ENCODE data around the gene MED12. TPM values are rescaled to one million over a fixed set of nuclear protein-coding genes. Genes with fewer than 3 reads are reported as not detected.

The MED12 gene
- polyA plus RNA-seq, 1 donor: 34.4 TPM

GRCh38 chrX:71184803-71185495 is 66.6 kb downstream of the MED12 start:
- Histone ChIP-seq H3K36me3 (ENCODE audit: control insufficient read depth, insufficient read depth, low read length) (no peaks in the 10 kb centered on the region), H3K9me3 (ENCODE audit: control insufficient read depth, low read depth, low read length) (no peaks in the 10 kb centered on the region), H3K27ac (ENCODE audit: low read length) (no peak overlapping the region), H3K27me3 (ENCODE audit: control insufficient read depth, insufficient read depth, low read length) (no peaks in the 10 kb centered on the region), H3K4me1 (ENCODE audit: control insufficient read depth, insufficient read depth, low read length) (peaks cover 23% of the 10 kb centered on the region), H3K4me3 (ENCODE audit: low read length) (no peak overlapping the region)
- no peak for DNase-seq
- WGBS (ENCODE audit: insufficient coverage, low lambda C conversion rate): no CpG with 5 or more reads among the region's 4 CpGs

GRCh38 chrX:71191248-71191647 is 72.9 kb downstream of the MED12 start:
- no peak overlapping the region for H3K27ac ChIP-seq (ENCODE audit: low read length)
- H3K27me3 ChIP-seq (ENCODE audit: control insufficient read depth, insufficient read depth, low read length): no peaks in the 10 kb centered on the region
- no peak for DNase-seq
- H3K4me1 ChIP-seq (ENCODE audit: control insufficient read depth, insufficient read depth, low read length): no peaks in the 10 kb centered on the region
- H3K4me3 ChIP-seq (ENCODE audit: low read length): no peak overlapping the region
- no peaks in the 10 kb centered on the region for H3K36me3 ChIP-seq (ENCODE audit: control insufficient read depth, insufficient read depth, low read length)
- no peaks in the 10 kb centered on the region for H3K9me3 ChIP-seq (ENCODE audit: control insufficient read depth, low read depth, low read length)

Other genes starting within 250 kb of the MED12 start
- 0.09 TPM for gene TEX11, start 209.9 kb upstream of the MED12 start, polyA plus RNA-seq
- gene SLC7A3, start 187.5 kb upstream of the MED12 start, polyA plus RNA-seq: 1.1 TPM
- gene SNX12, start 50.3 kb upstream of the MED12 start, polyA plus RNA-seq: 52.9 TPM
- gene FOXO4, start 22.7 kb upstream of the MED12 start, polyA plus RNA-seq: 17.9 TPM
- 1.1 TPM for gene CXorf65, start 11.9 kb upstream of the MED12 start, polyA plus RNA-seq
- 118 TPM for gene IL2RG, start 7.0 kb upstream of the MED12 start, polyA plus RNA-seq
- gene NLGN3, start 26.2 kb downstream of the MED12 start, polyA plus RNA-seq: 3.8 TPM
- gene GJB1, start 104.6 kb downstream of the MED12 start, polyA plus RNA-seq: 64.0 TPM
- 29.7 TPM for gene ZMYM3, start 135.5 kb downstream of the MED12 start, polyA plus RNA-seq
- 339 TPM for gene NONO, start 165.0 kb downstream of the MED12 start, polyA plus RNA-seq
- 3.3 TPM for gene ITGB1BP2, start 183.2 kb downstream of the MED12 start, polyA plus RNA-seq
- gene TAF1, start 247.8 kb downstream of the MED12 start, polyA plus RNA-seq: 37.6 TPM

Measured in large intestine (tissue), 3 donors.